Measurements from ENCODE around the gene NPSR1.
"Not testable (repeated sequence)": the region's sequence is repeated elsewhere in the genome, so short reads cannot be mapped to it uniquely, and the experiment has no call there.

DNA sequence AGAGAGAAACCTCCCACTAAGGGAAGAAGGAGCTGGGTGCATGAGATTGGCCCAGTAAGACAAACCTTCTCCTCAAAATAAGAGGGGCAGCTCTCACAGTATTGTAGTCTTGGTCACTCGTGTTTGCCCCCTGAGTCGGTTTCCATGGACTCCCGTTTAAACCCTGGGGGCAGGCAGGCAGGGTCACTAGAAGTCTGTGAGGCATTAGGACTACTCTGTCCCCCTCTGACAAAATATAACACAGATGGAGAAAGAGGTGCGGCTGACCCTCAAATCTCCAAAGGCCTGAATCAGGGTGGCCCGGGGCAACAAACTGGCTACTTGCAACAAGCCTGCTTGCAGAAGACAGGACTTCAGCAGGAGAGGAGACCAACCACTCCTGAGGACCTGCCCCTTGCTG is 210.6 kb downstream of the NPSR1 start:
- TF ChIP-seq CTCF (IDR thresholded peaks at IDR 0.05; ENCODE audit: low read depth, low read length); POLR2A (IDR thresholded peaks at IDR 0.05; ENCODE audit: extremely low read depth, insufficient read length); MYC (IDR thresholded peaks at IDR 0.05; ENCODE audit: low read depth, low read length): not testable (repeated sequence)
